ENCODE data around the gene AKAP8L.

AKAP8L gene

DNA sequence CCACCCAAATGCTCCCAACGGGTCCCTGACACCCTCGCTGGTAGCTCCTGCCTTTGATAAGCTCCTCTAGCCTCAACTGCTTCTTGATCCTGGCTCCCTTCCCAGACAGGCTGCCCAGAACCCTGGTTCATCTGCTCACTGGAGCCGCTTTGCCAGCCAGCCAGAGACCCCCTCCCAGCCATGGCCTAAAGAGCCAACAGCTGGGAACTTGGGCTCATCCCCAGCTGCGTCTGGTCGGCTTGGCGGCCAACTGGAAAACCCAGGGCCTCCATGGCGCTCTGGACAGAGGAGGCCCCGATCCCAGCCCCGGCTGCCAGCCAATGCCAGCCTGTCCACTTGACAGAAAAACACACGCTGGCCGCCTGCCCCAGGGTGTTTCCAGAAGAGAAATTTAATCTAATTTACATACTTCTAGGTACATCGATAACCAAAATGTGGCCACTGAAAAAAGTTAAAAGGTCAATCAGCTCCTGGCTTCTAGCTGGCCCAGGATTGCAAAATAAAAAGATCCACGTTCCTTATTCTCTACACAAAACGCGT is 3.0 kb upstream of the AKAP8L start:
- Histone ChIP-seq H3K27me3 (ENCODE audit: insufficient read depth, low read length) (no peaks in the 10 kb centered on the region), H3K79me1 (ENCODE audit: low read length) (peaks cover 5% of the 10 kb centered on the region), H2AK5ac (ENCODE audit: low read length) (no peak overlapping the region), H3K9ac (ENCODE audit: low read length) (no peak overlapping the region), H3K4me1 (ENCODE audit: control insufficient read depth in 1 of 2, insufficient read depth in 2 of 2, low read length in 2 of 2) (peaks cover 7% of the 10 kb centered on the region in 2 experiments), H2AFZ (ENCODE audit: insufficient read depth, low read length, poor library complexity) (no peak overlapping the region), H3K4me3 (ENCODE audit: low read depth, low read length) (no peak overlapping the region), H3K36me3 (ENCODE audit: control insufficient read depth in 1 of 2, insufficient read depth in 2 of 2, low read length in 2 of 2) (peaks cover 44 to 49% of the 10 kb centered on the region in 2 experiments), H4K12ac (ENCODE audit: low read depth, low read length) (no peak overlapping the region), H2BK5ac (ENCODE audit: low read depth, low read length, poor library complexity) (no peak overlapping the region), H2BK120ac (ENCODE audit: insufficient read depth, low read length, poor library complexity) (no peak overlapping the region), H4K91ac (ENCODE audit: low read depth, low read length) (no peak overlapping the region), H3K79me2 (ENCODE audit: control insufficient read depth, insufficient read depth, low read length, poor library complexity) (peaks cover 17% of the 10 kb centered on the region), H3K4ac (ENCODE audit: low read depth, low read length) (no peak overlapping the region), H3K9me3 (ENCODE audit: insufficient read depth, low read depth, low read length) (peaks cover 8% of the 10 kb centered on the region), H3K18ac (ENCODE audit: low read length) (no peak overlapping the region), H3K23ac (ENCODE audit: low read length) (no peak overlapping the region), H3K4me2 (ENCODE audit: low read length) (no peak overlapping the region), H4K8ac (ENCODE audit: low read depth, low read length) (no peak overlapping the region), H2BK12ac (ENCODE audit: low read length) (no peak overlapping the region), H3K14ac (ENCODE audit: low read length) (no peak overlapping the region), H3K27ac (ENCODE audit: low read depth, low read length) (no peak overlapping the region)
- no peak for DNase-seq
- WGBS (ENCODE audit: extremely low coverage, insufficient coverage, insufficient read length), result no CpG with 5 or more reads among the region's 15 CpGs

DNA sequence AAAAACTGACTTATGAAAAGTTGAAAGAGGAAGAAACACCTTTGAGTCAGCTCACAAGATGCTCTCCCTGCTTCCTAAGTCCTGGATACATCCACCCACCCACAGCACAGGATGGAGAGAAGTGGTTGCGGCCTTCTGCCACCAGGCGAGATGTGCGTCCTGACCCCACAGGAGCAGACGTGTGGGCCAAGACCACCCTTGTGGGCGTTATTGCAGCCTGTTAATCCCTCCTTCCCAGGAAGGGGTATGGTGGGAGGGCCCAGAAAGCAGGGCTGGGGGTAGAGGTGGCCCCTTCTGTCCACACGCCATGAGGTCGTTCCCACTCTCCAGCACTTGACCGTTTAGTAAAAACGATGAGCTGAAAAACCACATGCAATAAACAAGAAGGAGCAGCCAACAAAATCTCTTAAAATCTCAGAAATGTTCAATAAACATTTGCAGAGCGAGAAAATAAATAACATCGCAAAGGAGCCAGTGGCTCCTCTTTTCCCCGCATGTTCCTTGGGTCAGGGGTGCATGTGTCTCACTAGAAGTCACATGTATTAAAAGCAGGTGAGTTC is 2.4 kb upstream of the AKAP8L start:
- no peak overlapping the region for H2BK5ac ChIP-seq (ENCODE audit: low read depth, low read length, poor library complexity)
- no peak overlapping the region for H3K27ac ChIP-seq (ENCODE audit: low read depth, low read length)
- no peak overlapping the region for H3K23ac ChIP-seq (ENCODE audit: low read length)
- peaks cover 5% of the 10 kb centered on the region for H3K79me1 ChIP-seq (ENCODE audit: low read length)
- no peak for DNase-seq
- no peak overlapping the region for H3K4ac ChIP-seq (ENCODE audit: low read depth, low read length)
- no peaks in the 10 kb centered on the region for H3K27me3 ChIP-seq (ENCODE audit: insufficient read depth, low read length)
- no peak overlapping the region for H3K4me2 ChIP-seq (ENCODE audit: low read length)
- H4K91ac ChIP-seq (ENCODE audit: low read depth, low read length), result no peak overlapping the region
- no peak overlapping the region for H3K18ac ChIP-seq (ENCODE audit: low read length)
- H3K9me3 ChIP-seq (ENCODE audit: insufficient read depth, low read depth, low read length), result peaks cover 8% of the 10 kb centered on the region
- H3K14ac ChIP-seq (ENCODE audit: low read length), result no peak overlapping the region
- H2BK120ac ChIP-seq (ENCODE audit: insufficient read depth, low read length, poor library complexity), result no peak overlapping the region
- H3K4me3 ChIP-seq (ENCODE audit: low read depth, low read length), result no peak overlapping the region
- H2BK12ac ChIP-seq (ENCODE audit: low read length), result no peak overlapping the region
- H2AK5ac ChIP-seq (ENCODE audit: low read length), result no peak overlapping the region
- WGBS (ENCODE audit: extremely low coverage, insufficient coverage, insufficient read length), result no CpG with 5 or more reads among the region's 12 CpGs
- peaks cover 7% of the 10 kb centered on the region in 2 experiments for H3K4me1 ChIP-seq (ENCODE audit: control insufficient read depth in 1 of 2, insufficient read depth in 2 of 2, low read length in 2 of 2)
- peaks cover 41 to 45% of the 10 kb centered on the region in 2 experiments for H3K36me3 ChIP-seq (ENCODE audit: control insufficient read depth in 1 of 2, insufficient read depth in 2 of 2, low read length in 2 of 2)
- H4K12ac ChIP-seq (ENCODE audit: low read depth, low read length), result no peak overlapping the region
- no peak overlapping the region for H2AFZ ChIP-seq (ENCODE audit: insufficient read depth, low read length, poor library complexity)
- H3K9ac ChIP-seq (ENCODE audit: low read length), result no peak overlapping the region
- H4K8ac ChIP-seq (ENCODE audit: low read depth, low read length), result no peak overlapping the region
- peaks cover 18% of the 10 kb centered on the region for H3K79me2 ChIP-seq (ENCODE audit: control insufficient read depth, insufficient read depth, low read length, poor library complexity)

DNA sequence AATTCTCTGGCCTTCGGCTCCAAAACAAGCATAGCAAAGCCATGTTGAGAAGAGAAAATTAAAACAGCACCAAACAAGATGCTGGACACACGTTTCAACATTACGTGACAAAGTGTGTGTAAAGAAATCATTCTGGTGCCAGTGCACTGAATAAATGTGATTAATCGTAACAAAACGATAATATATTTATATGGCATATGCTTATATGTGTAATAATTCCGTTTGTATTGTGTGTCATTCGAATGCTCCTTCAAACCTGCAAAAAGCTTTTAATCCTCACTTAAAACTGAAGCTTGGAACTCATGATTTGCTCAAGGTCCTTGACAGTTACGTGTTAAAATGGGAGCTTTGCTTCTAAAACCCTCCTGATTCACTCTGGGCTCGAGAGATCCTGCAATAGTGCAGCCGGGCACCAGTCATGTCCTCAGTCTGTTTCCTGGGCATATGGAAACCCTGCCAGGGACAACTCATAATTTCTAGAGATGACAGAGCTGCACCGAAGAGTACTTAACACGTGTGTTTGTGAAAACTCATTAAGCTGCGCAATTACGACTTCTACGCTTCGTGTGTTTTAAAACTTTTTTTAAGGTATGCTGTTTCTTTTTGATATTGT is 731 bp upstream of the AKAP8L start:
- peaks cover 5% of the 10 kb centered on the region for H3K79me1 ChIP-seq (ENCODE audit: low read length)
- H3K4ac ChIP-seq (ENCODE audit: low read depth, low read length), result no peak overlapping the region
- H2BK12ac ChIP-seq (ENCODE audit: low read length), result no peak overlapping the region
- no peak for DNase-seq
- no peak overlapping the region for H2BK5ac ChIP-seq (ENCODE audit: low read depth, low read length, poor library complexity)
- H3K18ac ChIP-seq (ENCODE audit: low read length), result no peak overlapping the region
- H4K91ac ChIP-seq (ENCODE audit: low read depth, low read length), result no peak overlapping the region
- peaks cover 26 to 38% of the 10 kb centered on the region in 2 experiments for H3K36me3 ChIP-seq (ENCODE audit: control insufficient read depth in 1 of 2, insufficient read depth in 2 of 2, low read length in 2 of 2)
- no CpG with 5 or more reads among the region's 16 CpGs for WGBS (ENCODE audit: extremely low coverage, insufficient coverage, insufficient read length)
- no peak overlapping the region for H3K27ac ChIP-seq (ENCODE audit: low read depth, low read length)
- no peak overlapping the region for H4K12ac ChIP-seq (ENCODE audit: low read depth, low read length)
- H2AK5ac ChIP-seq (ENCODE audit: low read length), result no peak overlapping the region
- peaks cover 7% of the 10 kb centered on the region in 2 experiments for H3K4me1 ChIP-seq (ENCODE audit: control insufficient read depth in 1 of 2, insufficient read depth in 2 of 2, low read length in 2 of 2)
- H2AFZ ChIP-seq (ENCODE audit: insufficient read depth, low read length, poor library complexity), result no peak overlapping the region
- H3K4me3 ChIP-seq (ENCODE audit: low read depth, low read length), result no peak overlapping the region
- no peaks in the 10 kb centered on the region for H3K27me3 ChIP-seq (ENCODE audit: insufficient read depth, low read length)
- H3K9me3 ChIP-seq (ENCODE audit: insufficient read depth, low read depth, low read length), result peaks cover 8% of the 10 kb centered on the region
- H3K14ac ChIP-seq (ENCODE audit: low read length), result no peak overlapping the region
- peak overlapping the region; percentile 63 for H3K4me2 ChIP-seq (ENCODE audit: low read length)
- peaks cover 19% of the 10 kb centered on the region for H3K79me2 ChIP-seq (ENCODE audit: control insufficient read depth, insufficient read depth, low read length, poor library complexity)
- H2BK120ac ChIP-seq (ENCODE audit: insufficient read depth, low read length, poor library complexity), result no peak overlapping the region
- no peak overlapping the region for H4K8ac ChIP-seq (ENCODE audit: low read depth, low read length)
- H3K9ac ChIP-seq (ENCODE audit: low read length), result no peak overlapping the region
- no peak overlapping the region for H3K23ac ChIP-seq (ENCODE audit: low read length)

DNA sequence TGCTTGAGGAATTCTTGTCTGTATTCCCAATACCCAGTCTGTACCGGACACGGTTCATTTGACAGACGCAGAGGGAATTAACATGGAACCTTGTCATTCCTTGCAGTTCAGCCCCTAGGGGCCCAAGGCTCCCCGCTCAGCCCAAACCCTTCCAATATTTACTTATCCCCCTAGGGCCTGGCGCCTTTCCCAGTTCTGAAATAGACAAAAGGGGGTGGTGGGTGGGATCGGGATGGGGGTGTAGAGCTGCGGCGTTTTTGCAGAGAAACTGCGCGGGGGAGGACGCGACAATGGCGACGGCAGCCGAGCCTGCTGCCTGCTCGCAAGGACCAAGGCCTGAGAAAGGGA is 583 bp downstream of the AKAP8L start:
- peaks cover 2% of the 10 kb centered on the region for H3K9me3 ChIP-seq (ENCODE audit: insufficient read depth, low read depth, low read length)
- peak overlapping the region; percentile 90 for H3K4me3 ChIP-seq (ENCODE audit: low read depth, low read length)
- no peak overlapping the region for H3K27ac ChIP-seq (ENCODE audit: low read depth, low read length)
- H2BK5ac ChIP-seq (ENCODE audit: low read depth, low read length, poor library complexity), result peak overlapping the region; percentile 70
- H3K79me2 ChIP-seq (ENCODE audit: control insufficient read depth, insufficient read depth, low read length, poor library complexity), result peaks cover 19% of the 10 kb centered on the region
- no peak overlapping the region for H3K23ac ChIP-seq (ENCODE audit: low read length)
- peak overlapping the region; percentile 96 for H2BK120ac ChIP-seq (ENCODE audit: insufficient read depth, low read length, poor library complexity)
- peak overlapping the region; percentile 88 for H3K9ac ChIP-seq (ENCODE audit: low read length)
- no peak overlapping the region for H2BK12ac ChIP-seq (ENCODE audit: low read length)
- peak overlapping the region; percentile 73 for H2AK5ac ChIP-seq (ENCODE audit: low read length)
- peak overlapping the region; percentile 99 for H3K4ac ChIP-seq (ENCODE audit: low read depth, low read length)
- H2AFZ ChIP-seq (ENCODE audit: insufficient read depth, low read length, poor library complexity), result peak overlapping the region; percentile 58
- peaks cover 5% of the 10 kb centered on the region for H3K79me1 ChIP-seq (ENCODE audit: low read length)
- H3K36me3 ChIP-seq (ENCODE audit: control insufficient read depth in 1 of 2, insufficient read depth in 2 of 2, low read length in 2 of 2), result peaks cover 15 to 26% of the 10 kb centered on the region in 2 experiments
- peak overlapping the region; percentile 82 for H3K4me2 ChIP-seq (ENCODE audit: low read length)
- peak overlapping the region; percentile 90 for H4K91ac ChIP-seq (ENCODE audit: low read depth, low read length)
- no peaks in the 10 kb centered on the region for H3K27me3 ChIP-seq (ENCODE audit: insufficient read depth, low read length)
- H3K14ac ChIP-seq (ENCODE audit: low read length), result peak overlapping the region; percentile 89
- WGBS (ENCODE audit: extremely low coverage, insufficient coverage, insufficient read length), result no CpG with 5 or more reads among the region's 16 CpGs
- H3K18ac ChIP-seq (ENCODE audit: low read length), result peak overlapping the region; percentile 99
- peaks cover 7% of the 10 kb centered on the region in 2 experiments for H3K4me1 ChIP-seq (ENCODE audit: control insufficient read depth in 1 of 2, insufficient read depth in 2 of 2, low read length in 2 of 2)
- peak overlapping the region; percentile 96 for H4K8ac ChIP-seq (ENCODE audit: low read depth, low read length)
- H4K12ac ChIP-seq (ENCODE audit: low read depth, low read length), result peak overlapping the region; percentile 60
- DNase-seq, result peak in 1 of 2 donors; percentile 27

All from trophoblast cell (in vitro differentiated cells and primary cell).